IPS-15b (cell line): ENCODE data around the gene MAP3K5.

Source experiments
- H3K27me3 ChIP-seq: one replicate; pipeline ENCODE4 v1.6.1; 2013; ENCODE audit warnings: low read length; ENCODE audit not compliant: control insufficient read depth, insufficient read depth
- H3K36me3 ChIP-seq: one replicate; pipeline ENCODE4 v1.6.1; 2013; ENCODE audit warnings: low read length; ENCODE audit not compliant: control insufficient read depth, insufficient read depth
- H3K4me1 ChIP-seq: one replicate; pipeline ENCODE4 v1.6.1; 2013; ENCODE audit warnings: mild to moderate bottlenecking, low read length; ENCODE audit not compliant: control insufficient read depth, insufficient read depth
- H3K4me3 ChIP-seq: one replicate; pipeline ENCODE4 v1.5.1; 2013; ENCODE audit warnings: low read depth, low read length
- H3K9ac ChIP-seq: one replicate; pipeline ENCODE4 v1.6.1; 2013; ENCODE audit warnings: low read depth, mild to moderate bottlenecking, low read length
- H3K9me3 ChIP-seq: one replicate; pipeline ENCODE4 v1.6.1; 2013; ENCODE audit warnings: mild to moderate bottlenecking, low read length; ENCODE audit not compliant: control insufficient read depth, insufficient read depth

MAP3K5 gene

DNA sequence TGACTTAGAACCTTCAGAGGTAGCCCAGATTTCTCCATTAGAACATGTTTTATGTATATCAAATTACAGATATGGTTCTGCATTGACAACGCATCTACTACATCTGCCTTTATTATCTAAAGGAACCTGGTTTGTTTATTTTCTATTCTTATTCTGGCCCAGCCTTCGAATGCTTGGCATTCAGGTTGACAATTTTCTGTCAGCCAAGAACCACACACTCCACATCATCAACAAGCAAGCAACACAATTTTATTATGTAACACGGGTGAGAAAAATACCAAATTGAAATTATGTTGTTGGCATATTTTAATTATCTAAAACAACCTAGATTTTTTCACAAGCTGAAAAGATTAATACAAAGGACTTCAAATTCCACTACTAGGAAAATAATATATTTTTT is 14.6 kb downstream of the MAP3K5 start:
- H3K4me3 ChIP-seq, result no peak overlapping the region
- peaks cover 6% of the 10 kb centered on the region for H3K4me1 ChIP-seq
- H3K9ac ChIP-seq, result no peak overlapping the region
- no peaks in the 10 kb centered on the region for H3K9me3 ChIP-seq
- no peaks in the 10 kb centered on the region for H3K27me3 ChIP-seq
- H3K36me3 ChIP-seq, result no peaks in the 10 kb centered on the region

GRCh38 chr6:136775548-136775947 is 16.7 kb downstream of the MAP3K5 start:
- H3K27me3 ChIP-seq, result no peaks in the 10 kb centered on the region
- no peak overlapping the region for H3K9ac ChIP-seq
- no peaks in the 10 kb centered on the region for H3K36me3 ChIP-seq
- no peaks in the 10 kb centered on the region for H3K9me3 ChIP-seq
- H3K4me1 ChIP-seq, result peaks cover 6% of the 10 kb centered on the region
- no peak overlapping the region for H3K4me3 ChIP-seq

DNA sequence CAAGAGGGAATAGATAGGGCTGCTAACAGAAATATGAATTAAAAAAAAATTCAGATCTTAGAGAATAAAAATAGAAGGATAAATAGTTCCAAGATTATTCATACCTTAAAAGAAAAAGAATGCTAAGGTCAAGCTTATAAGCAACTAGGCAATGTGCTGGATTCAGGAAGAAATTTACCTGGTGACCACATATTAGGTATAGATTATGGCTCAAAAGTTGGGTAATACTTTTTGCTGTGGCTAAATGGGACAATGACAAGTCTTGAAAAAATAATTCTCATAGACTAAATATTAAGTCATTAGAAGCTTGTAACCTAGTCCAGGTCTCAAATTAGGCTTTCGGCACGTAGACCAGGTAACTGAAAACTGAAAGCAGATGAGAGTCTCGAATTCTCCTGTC is 17.2 kb downstream of the MAP3K5 start:
- no peaks in the 10 kb centered on the region for H3K27me3 ChIP-seq
- peaks cover 6% of the 10 kb centered on the region for H3K4me1 ChIP-seq
- H3K4me3 ChIP-seq, result no peak overlapping the region
- H3K9me3 ChIP-seq, result no peaks in the 10 kb centered on the region
- H3K9ac ChIP-seq, result no peak overlapping the region
- no peaks in the 10 kb centered on the region for H3K36me3 ChIP-seq

DNA sequence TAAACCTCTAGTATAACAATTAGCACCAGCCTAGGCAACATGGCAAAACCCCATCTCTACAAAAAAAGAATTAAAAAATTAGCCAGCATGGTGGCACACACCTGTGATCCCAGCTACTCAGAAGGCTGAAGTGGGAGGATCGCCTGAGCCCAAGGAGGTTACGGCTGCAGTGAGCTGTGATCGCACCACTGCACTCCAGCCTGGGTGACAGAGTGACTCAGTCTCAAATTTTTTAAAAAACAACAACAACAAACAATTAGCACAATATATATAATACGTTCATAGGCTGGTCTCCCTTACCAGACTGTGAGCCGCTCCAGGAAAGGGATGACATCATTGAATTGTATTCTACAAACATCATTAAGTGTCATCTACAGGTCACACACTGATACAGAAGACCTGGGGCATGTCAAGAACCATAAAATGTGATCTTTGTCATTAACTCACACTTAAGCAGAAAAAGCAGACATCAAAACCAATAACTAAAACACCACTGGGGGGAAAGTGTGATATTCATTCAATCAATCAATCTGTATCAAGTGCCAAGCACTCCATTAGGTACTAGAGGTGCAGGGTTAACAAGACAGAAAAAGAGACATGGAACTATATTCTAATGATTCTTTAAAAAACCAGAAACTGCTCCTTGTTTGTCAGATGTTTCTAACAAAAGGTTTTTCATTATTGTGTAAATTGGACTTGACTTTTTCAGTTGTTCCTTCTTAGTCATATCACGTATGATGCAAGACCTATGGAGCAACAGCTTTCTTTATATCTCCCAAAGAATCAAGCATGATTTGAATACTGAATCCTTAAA is 17.8 kb downstream of the MAP3K5 start:
- peaks cover 6% of the 10 kb centered on the region for H3K4me1 ChIP-seq
- no peaks in the 10 kb centered on the region for H3K36me3 ChIP-seq
- H3K9ac ChIP-seq, result no peak overlapping the region
- no peaks in the 10 kb centered on the region for H3K27me3 ChIP-seq
- no peaks in the 10 kb centered on the region for H3K9me3 ChIP-seq
- no peak overlapping the region for H3K4me3 ChIP-seq

- no peaks in the 10 kb centered on the region for H3K36me3 ChIP-seq
- H3K4me3 ChIP-seq, result no peak overlapping the region
- no peaks in the 10 kb centered on the region for H3K9me3 ChIP-seq
- peaks cover 6% of the 10 kb centered on the region for H3K4me1 ChIP-seq
- H3K27me3 ChIP-seq, result no peaks in the 10 kb centered on the region
- no peak overlapping the region for H3K9ac ChIP-seq
These were observed 18.8 kb downstream of the MAP3K5 start for GRCh38 chr6:136773473-136773796.

DNA sequence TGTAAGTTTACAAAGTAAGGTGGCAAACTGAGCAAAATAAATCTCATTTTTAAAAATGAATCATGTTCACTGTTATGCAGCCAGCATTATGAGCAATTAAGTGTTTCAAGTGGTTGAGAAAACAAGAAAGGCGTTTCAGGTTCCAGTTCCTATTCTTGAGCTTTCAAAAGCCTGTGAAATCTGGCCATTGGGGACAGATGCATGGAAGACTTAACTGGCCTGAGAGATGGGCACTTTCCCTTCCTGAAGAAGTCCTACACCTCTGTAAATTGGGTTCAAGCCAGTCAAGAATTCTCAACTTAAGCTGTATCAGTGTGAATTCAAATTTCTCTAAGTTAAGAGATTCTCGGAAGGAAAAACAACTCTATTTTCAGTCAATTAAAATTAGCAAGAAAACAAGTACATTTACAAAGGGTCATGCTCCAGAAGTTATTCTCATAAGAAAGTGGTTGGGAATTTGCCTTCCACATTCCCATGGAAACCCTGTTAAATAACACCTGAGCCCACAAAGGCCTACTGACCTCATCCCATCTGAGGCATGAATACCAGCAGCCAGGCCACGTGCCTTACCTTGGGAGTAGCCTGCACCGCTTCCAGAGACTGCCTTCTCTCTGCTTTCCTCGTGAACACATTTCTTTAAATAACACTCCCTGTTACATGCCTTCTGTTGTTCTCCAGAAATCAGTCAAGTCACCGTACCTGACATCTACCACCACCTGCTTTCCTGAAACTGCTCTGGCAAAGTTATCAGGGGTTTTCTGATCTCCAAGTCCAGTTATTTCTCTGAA is 19.4 kb downstream of the MAP3K5 start:
- Histone ChIP-seq H3K36me3 (no peaks in the 10 kb centered on the region), H3K27me3 (no peaks in the 10 kb centered on the region), H3K4me3 (no peak overlapping the region), H3K4me1 (peaks cover 6% of the 10 kb centered on the region), H3K9me3 (no peaks in the 10 kb centered on the region), H3K9ac (no peak overlapping the region)

DNA sequence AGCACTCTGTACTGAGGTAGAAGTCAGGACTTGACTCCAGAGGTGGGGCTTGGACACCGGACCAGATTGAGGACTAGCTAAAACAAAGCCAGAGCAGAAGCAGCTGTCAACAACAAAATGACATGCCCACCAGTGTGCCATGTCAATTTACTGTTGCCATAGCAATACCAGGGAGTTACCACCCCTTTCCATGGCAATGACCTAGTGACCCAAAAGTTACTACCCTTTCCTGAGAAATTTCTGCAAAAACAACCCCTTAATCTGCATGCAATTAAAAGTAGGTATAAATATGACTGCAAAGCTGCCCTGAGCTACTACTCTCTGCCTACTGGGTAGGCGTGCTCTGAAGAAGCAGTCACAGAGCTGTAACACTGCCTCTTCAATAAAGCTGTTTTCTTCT is 21.0 kb downstream of the MAP3K5 start:
- H3K36me3 ChIP-seq, result no peaks in the 10 kb centered on the region
- H3K4me1 ChIP-seq, result peaks cover 6% of the 10 kb centered on the region
- no peak overlapping the region for H3K4me3 ChIP-seq
- no peaks in the 10 kb centered on the region for H3K27me3 ChIP-seq
- H3K9me3 ChIP-seq, result no peaks in the 10 kb centered on the region
- no peak overlapping the region for H3K9ac ChIP-seq

- no peaks in the 10 kb centered on the region for H3K27me3 ChIP-seq
- H3K4me1 ChIP-seq, result peaks cover 6% of the 10 kb centered on the region
- H3K36me3 ChIP-seq, result no peaks in the 10 kb centered on the region
- no peak overlapping the region for H3K4me3 ChIP-seq
- no peak overlapping the region for H3K9ac ChIP-seq
- H3K9me3 ChIP-seq, result no peaks in the 10 kb centered on the region
These were observed 22.5 kb downstream of the MAP3K5 start for GRCh38 chr6:136769759-136770158.

DNA sequence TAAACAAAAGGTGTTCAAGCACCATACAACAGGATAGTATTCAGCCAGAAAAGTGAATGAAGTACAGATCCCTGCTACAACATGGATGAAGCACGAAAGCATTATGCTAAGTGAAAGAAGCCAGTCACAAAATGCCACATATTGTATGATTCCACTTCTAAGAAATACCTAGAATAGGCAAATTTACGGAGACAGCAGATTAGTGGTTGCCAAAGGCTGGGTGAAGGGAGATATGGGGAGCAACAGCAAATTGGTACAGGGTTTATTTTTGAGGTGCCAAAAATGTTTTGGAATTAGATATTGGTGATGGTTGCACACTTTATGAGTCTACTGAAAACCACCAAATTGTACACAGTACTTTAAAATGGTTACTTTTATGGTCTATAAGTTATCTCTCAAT is 23.2 kb downstream of the MAP3K5 start:
- H3K4me1 ChIP-seq, result peaks cover 6% of the 10 kb centered on the region
- no peaks in the 10 kb centered on the region for H3K9me3 ChIP-seq

GRCh38 chr6:136767570-136768309 is 24.5 kb downstream of the MAP3K5 start:
- Histone ChIP-seq H3K4me1 (peaks cover 2% of the 10 kb centered on the region), H3K9ac (no peak overlapping the region), H3K27me3 (no peaks in the 10 kb centered on the region), H3K4me3 (no peak overlapping the region), H3K36me3 (no peaks in the 10 kb centered on the region), H3K9me3 (no peaks in the 10 kb centered on the region)

More for the DNA sequence above, 23.2 kb downstream of the MAP3K5 start:
- Histone ChIP-seq H3K4me3 (no peak overlapping the region), H3K9ac (no peak overlapping the region), H3K27me3 (no peaks in the 10 kb centered on the region), H3K36me3 (no peaks in the 10 kb centered on the region)

DNA sequence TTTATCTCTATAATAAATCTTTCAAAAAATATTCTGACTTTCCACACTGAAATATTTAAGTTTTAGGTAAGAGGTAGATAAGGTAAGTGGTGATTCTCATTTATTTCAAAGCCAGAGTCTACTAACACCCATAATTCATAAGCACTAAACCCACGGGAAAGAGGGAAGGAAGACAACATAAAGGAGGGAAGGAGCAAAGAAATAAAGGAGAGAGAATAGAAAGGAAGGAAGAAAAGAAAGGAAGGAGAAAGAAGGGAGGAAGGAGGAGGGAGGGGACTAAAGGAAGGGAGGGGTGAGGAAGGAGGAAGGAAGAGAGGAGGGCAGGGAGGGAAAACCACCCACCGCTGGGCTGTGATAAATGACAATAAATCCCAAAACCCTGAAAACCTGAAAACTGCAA is 25.2 kb downstream of the MAP3K5 start:
- Histone ChIP-seq H3K27me3 (no peaks in the 10 kb centered on the region), H3K9me3 (no peaks in the 10 kb centered on the region), H3K36me3 (no peaks in the 10 kb centered on the region), H3K4me3 (no peak overlapping the region), H3K4me1 (no peaks in the 10 kb centered on the region), H3K9ac (no peak overlapping the region)
